ENCODE results near the gene CADPS.
A peak's percentile ranks its signal among the peaks of the same experiment; 100 is the strongest.

Gene CADPS

GRCh38 chr3:62677926-62678325 lies 197.3 kb downstream of the CADPS start:
- Histone ChIP-seq H3K9ac (no peak overlapping the region), H3K4me3 (no peak overlapping the region)

GRCh38 chr3:62676689-62677271 lies 198.4 kb downstream of the CADPS start:
- H3K4me2 ChIP-seq: no peak overlapping the region
- no peaks in the 10 kb centered on the region for H4K20me1 ChIP-seq
- no peak overlapping the region for H3K27ac ChIP-seq
- H3K36me3 ChIP-seq: no peaks in the 10 kb centered on the region
- H3K27me3 ChIP-seq: no peaks in the 10 kb centered on the region
- H3K9ac ChIP-seq: no peak overlapping the region
- H3K9me3 ChIP-seq (replicated peaks in 1 of 11): no peaks in the 10 kb centered on the region
- H3K4me1 ChIP-seq: peaks cover 0 to 5% (median 0%) of the 10 kb centered on the region in 10 experiments; a peak in 2 of 20 replicates
- no peak for TF ChIP-seq Cebpa-rat (IDR thresholded peaks at IDR 0.05)
- H3K4me3 ChIP-seq: no peak overlapping the region

More at GRCh38 chr3:62677926-62678325, 197.3 kb downstream of the CADPS start:
- no peak overlapping the region for H3K4me2 ChIP-seq
- H3K27ac ChIP-seq: no peak overlapping the region
- no peaks in the 10 kb centered on the region for H3K27me3 ChIP-seq
- TF ChIP-seq Cebpa-rat (IDR thresholded peaks at IDR 0.05): no peak
- H3K4me1 ChIP-seq: no peaks in the 10 kb centered on the region
- no peaks in the 10 kb centered on the region for H3K9me3 ChIP-seq (replicated peaks in 1 of 11)
- no peaks in the 10 kb centered on the region for H4K20me1 ChIP-seq
- no peaks in the 10 kb centered on the region for H3K36me3 ChIP-seq

GRCh38 chr3:62675492-62675891 lies 199.7 kb downstream of the CADPS start:
- H3K4me3 ChIP-seq: no peak overlapping the region
- H3K9ac ChIP-seq: no peak overlapping the region
- no peak overlapping the region for H3K27ac ChIP-seq
- no peaks in the 10 kb centered on the region for H3K27me3 ChIP-seq
- H4K20me1 ChIP-seq: no peaks in the 10 kb centered on the region
- no peak overlapping the region for H3K4me2 ChIP-seq
- H3K9me3 ChIP-seq (replicated peaks in 1 of 11): no peaks in the 10 kb centered on the region
- peaks cover 0 to 5% (median 0%) of the 10 kb centered on the region in 10 experiments; a peak in 2 of 20 replicates for H3K4me1 ChIP-seq
- no peak for TF ChIP-seq Cebpa-rat (IDR thresholded peaks at IDR 0.05)
- H3K36me3 ChIP-seq: no peaks in the 10 kb centered on the region

- Histone ChIP-seq H3K36me3 (no peaks in the 10 kb centered on the region), H3K9ac (no peak overlapping the region), H3K9me3 (replicated peaks in 1 of 11) (no peaks in the 10 kb centered on the region), H3K4me3 (no peak overlapping the region), H3K4me2 (peak overlapping the region in 1 of 11 experiments; percentile 33; a peak in 3 of 22 replicates), H3K27ac (no peak overlapping the region), H3K27me3 (no peaks in the 10 kb centered on the region), H3K4me1 (peaks cover 0 to 5% (median 0%) of the 10 kb centered on the region in 10 experiments; a peak in 2 of 20 replicates), H4K20me1 (no peaks in the 10 kb centered on the region)
- no peak for TF ChIP-seq Cebpa-rat (IDR thresholded peaks at IDR 0.05)
Observed at GRCh38 chr3:62672988-62673313, 202.3 kb downstream of the CADPS start.

- Histone ChIP-seq H3K9ac (no peak overlapping the region), H3K4me1 (peaks cover 0 to 5% (median 0%) of the 10 kb centered on the region in 10 experiments; a peak in 2 of 20 replicates), H3K4me3 (no peak overlapping the region), H3K4me2 (peak overlapping the region in 2 of 11 experiments; percentile 4 to 33; a peak in 4 of 22 replicates), H3K36me3 (no peaks in the 10 kb centered on the region), H3K27ac (no peak overlapping the region), H4K20me1 (no peaks in the 10 kb centered on the region), H3K27me3 (no peaks in the 10 kb centered on the region), H3K9me3 (replicated peaks in 1 of 11) (no peaks in the 10 kb centered on the region)
- no peak for TF ChIP-seq Cebpa-rat (IDR thresholded peaks at IDR 0.05)
Observed at GRCh38 chr3:62672270-62672987, 202.8 kb downstream of the CADPS start.

GRCh38 chr3:62670351-62670750 lies 204.9 kb downstream of the CADPS start:
- H3K27me3 ChIP-seq: no peaks in the 10 kb centered on the region
- no peak overlapping the region for H3K27ac ChIP-seq
- H3K9ac ChIP-seq: no peak overlapping the region
- no peaks in the 10 kb centered on the region for H3K36me3 ChIP-seq
- TF ChIP-seq Cebpa-rat (IDR thresholded peaks at IDR 0.05): no peak
- no peaks in the 10 kb centered on the region for H4K20me1 ChIP-seq
- no peak overlapping the region for H3K4me2 ChIP-seq
- peaks cover 0 to 5% (median 0%) of the 10 kb centered on the region in 10 experiments; a peak in 2 of 20 replicates for H3K4me1 ChIP-seq
- no peaks in the 10 kb centered on the region for H3K9me3 ChIP-seq (replicated peaks in 1 of 11)
- H3K4me3 ChIP-seq: no peak overlapping the region

- no peaks in the 10 kb centered on the region for H3K36me3 ChIP-seq
- no peaks in the 10 kb centered on the region for H3K27me3 ChIP-seq
- no peak overlapping the region for H3K4me2 ChIP-seq
- no peak overlapping the region for H3K27ac ChIP-seq
- H3K9me3 ChIP-seq (replicated peaks in 1 of 11): no peaks in the 10 kb centered on the region
- no peak overlapping the region for H3K4me3 ChIP-seq
- TF ChIP-seq Cebpa-rat (IDR thresholded peaks at IDR 0.05): no peak
- H4K20me1 ChIP-seq: no peaks in the 10 kb centered on the region
- H3K4me1 ChIP-seq: peaks cover 0 to 9% (median 0%) of the 10 kb centered on the region in 10 experiments; a peak in 2 of 20 replicates
- no peak overlapping the region for H3K9ac ChIP-seq
Observed at GRCh38 chr3:62669161-62669560, 206.1 kb downstream of the CADPS start.

GRCh38 chr3:62667714-62668113 lies 207.5 kb downstream of the CADPS start:
- H3K27me3 ChIP-seq: no peaks in the 10 kb centered on the region
- H3K9me3 ChIP-seq (replicated peaks in 1 of 11): no peaks in the 10 kb centered on the region
- no peak overlapping the region for H3K9ac ChIP-seq
- no peak overlapping the region for H3K4me3 ChIP-seq
- H3K4me2 ChIP-seq: no peak overlapping the region
- no peak for TF ChIP-seq Cebpa-rat (IDR thresholded peaks at IDR 0.05)
- H3K4me1 ChIP-seq: peaks cover 0 to 8% (median 0%) of the 10 kb centered on the region in 10 experiments; a peak in 2 of 20 replicates
- H3K36me3 ChIP-seq: no peaks in the 10 kb centered on the region
- H3K27ac ChIP-seq: no peak overlapping the region
- H4K20me1 ChIP-seq: no peaks in the 10 kb centered on the region

- Histone ChIP-seq H3K27ac (no peak overlapping the region), H3K27me3 (no peaks in the 10 kb centered on the region), H3K9ac (no peak overlapping the region), H3K4me1 (peaks cover 0 to 5% (median 0%) of the 10 kb centered on the region in 10 experiments; a peak in 1 of 20 replicates), H3K4me2 (peak overlapping the region in 2 of 11 experiments; percentile 11 to 53; a peak in 4 of 22 replicates), H4K20me1 (no peaks in the 10 kb centered on the region), H3K9me3 (replicated peaks in 1 of 11) (no peaks in the 10 kb centered on the region), H3K4me3 (no peak overlapping the region), H3K36me3 (no peaks in the 10 kb centered on the region)
- no peak for TF ChIP-seq Cebpa-rat (IDR thresholded peaks at IDR 0.05)
Observed at GRCh38 chr3:62665627-62666437, 209.4 kb downstream of the CADPS start.
